ENCODE data around the gene PHC2. TPM values are rescaled to one million over a fixed set of nuclear protein-coding genes. Genes with fewer than 3 reads are reported as not detected.

The PHC2 gene
- total RNA-seq, 1 donor from 2014 or later: 140 TPM

- no peak for TF ChIP-seq CTCF (conservative IDR thresholded peaks at IDR 0.05; ENCODE audit: low read depth, low read length)
- H3K4me3 ChIP-seq (ENCODE audit: low read depth, low read length): no peak overlapping the region
- DNase-seq (ENCODE audit: low read depth): no peak
These were observed 104.1 kb downstream of the PHC2 start for GRCh38 chr1:33326785-33327184.

GRCh38 chr1:33324677-33325575 is 106.0 kb downstream of the PHC2 start:
- DNase-seq (ENCODE audit: low read depth): no peak
- TF ChIP-seq CTCF (conservative IDR thresholded peaks at IDR 0.05; ENCODE audit: low read depth, low read length): no peak
- H3K4me3 ChIP-seq (ENCODE audit: low read depth, low read length): no peak overlapping the region

GRCh38 chr1:33323663-33324477 is 107.0 kb downstream of the PHC2 start:
- no peak for DNase-seq (ENCODE audit: low read depth)
- TF ChIP-seq CTCF (conservative IDR thresholded peaks at IDR 0.05; ENCODE audit: low read depth, low read length): no peak

GRCh38 chr1:33322870-33323585 is 107.9 kb downstream of the PHC2 start:
- no peak for DNase-seq (ENCODE audit: low read depth)
- no peak for TF ChIP-seq CTCF (conservative IDR thresholded peaks at IDR 0.05; ENCODE audit: low read depth, low read length)
- no peak overlapping the region for H3K4me3 ChIP-seq (ENCODE audit: low read depth, low read length)

More at GRCh38 chr1:33323663-33324477, 107.0 kb downstream of the PHC2 start:
- H3K4me3 ChIP-seq (ENCODE audit: low read depth, low read length): no peak overlapping the region

- DNase-seq (ENCODE audit: low read depth): no peak
- H3K4me3 ChIP-seq (ENCODE audit: low read depth, low read length): no peak overlapping the region
- TF ChIP-seq CTCF (conservative IDR thresholded peaks at IDR 0.05; ENCODE audit: low read depth, low read length): no peak
These were observed 108.8 kb downstream of the PHC2 start for GRCh38 chr1:33322109-33322508.

GRCh38 chr1:33321178-33321577 is 109.7 kb downstream of the PHC2 start:
- H3K4me3 ChIP-seq (ENCODE audit: low read depth, low read length): no peak overlapping the region
- no peak for DNase-seq (ENCODE audit: low read depth)
- no peak for TF ChIP-seq CTCF (conservative IDR thresholded peaks at IDR 0.05; ENCODE audit: low read depth, low read length)

All from epithelial cell of proximal tubule (primary cell).